Nephron (organoid): ENCODE data around the gene PRICKLE2.

Source experiments
- H3K27ac Mint-ChIP-seq, 3 experiments: 2 replicates each; pipeline ENCODE4 v1.8.0; 2020; ENCODE audit warnings: mixed read lengths in 3 of 3, mild to moderate bottlenecking in 2 of 3, moderate library complexity in 1 of 3
- H3K27me3 Mint-ChIP-seq: 2 replicates; pipeline ENCODE4 v1.8.0; 2021; ENCODE audit warnings: low read depth, mild to moderate bottlenecking, moderate library complexity, mixed read lengths
- H3K36me3 Mint-ChIP-seq: 2 replicates; pipeline ENCODE4 v1.8.0; 2020; ENCODE audit warnings: low read depth, mixed read lengths
- H3K4me1 Mint-ChIP-seq: 2 replicates; pipeline ENCODE4 v1.8.0; 2020; ENCODE audit warnings: mixed read lengths
- H3K4me3 Mint-ChIP-seq, 3 experiments: 2 replicates each; pipeline ENCODE4 v1.8.0; 2020; ENCODE audit warnings: mild to moderate bottlenecking in 3 of 3, mixed read lengths in 3 of 3, moderate library complexity in 2 of 3
- H3K9me3 Mint-ChIP-seq: 2 replicates; pipeline ENCODE4 v1.8.0; 2020; ENCODE audit warnings: mixed read lengths
- TF ChIP-seq, protein P1 (sequence below), 3 experiments: fragments of 200-600 bp; sonication (generic); IDR thresholded peaks; one replicate each; pipeline ENCODE4 v1.5.0; 2021; ENCODE audit warnings: antibody characterized with exemption in 3 of 3; ENCODE audit not compliant: unreplicated experiment in 3 of 3

The PRICKLE2 gene

DNA sequence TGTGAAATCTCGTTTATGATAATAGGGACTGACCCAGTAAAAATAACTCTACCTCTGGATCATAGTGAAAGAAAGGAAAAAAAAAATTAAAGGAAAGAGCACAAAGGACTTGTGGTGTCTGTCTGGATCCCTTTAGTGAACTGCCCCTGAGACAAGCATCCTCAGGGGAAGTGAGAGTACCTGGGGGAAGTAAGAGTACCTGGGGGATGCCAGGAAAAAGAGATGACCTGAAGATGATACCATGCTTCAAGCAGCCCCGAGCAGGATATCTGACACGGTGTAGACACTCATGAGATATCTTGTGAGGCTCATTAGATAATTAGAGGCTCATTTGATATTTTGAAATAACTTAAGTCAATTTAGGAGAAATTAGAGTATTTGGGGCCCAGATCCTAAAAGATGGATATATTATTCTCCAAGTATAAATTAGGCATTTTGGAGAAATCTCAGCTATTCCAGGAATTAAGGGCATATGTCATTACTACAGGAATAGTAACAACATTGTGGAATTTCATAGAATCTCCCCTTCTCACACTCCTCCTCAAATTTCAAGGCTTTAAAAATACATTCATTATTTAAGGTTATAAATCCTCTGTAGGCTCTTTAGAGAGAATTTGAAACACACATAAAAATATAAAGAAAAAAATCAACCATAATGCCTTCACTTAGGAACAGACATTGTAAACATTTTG lies 165.6 kb downstream of the PRICKLE2 start:
- H3K9me3 Mint-ChIP-seq, result no peaks in the 10 kb centered on the region
- no peaks in the 10 kb centered on the region for H3K36me3 Mint-ChIP-seq
- peaks cover 36% of the 10 kb centered on the region for H3K4me1 Mint-ChIP-seq
- H3K27ac Mint-ChIP-seq, result peak overlapping the region; percentile 26 to 38 (median 38)
- no peaks in the 10 kb centered on the region for H3K27me3 Mint-ChIP-seq
- H3K4me3 Mint-ChIP-seq, result no peak overlapping the region
- TF ChIP-seq, protein P1, sequence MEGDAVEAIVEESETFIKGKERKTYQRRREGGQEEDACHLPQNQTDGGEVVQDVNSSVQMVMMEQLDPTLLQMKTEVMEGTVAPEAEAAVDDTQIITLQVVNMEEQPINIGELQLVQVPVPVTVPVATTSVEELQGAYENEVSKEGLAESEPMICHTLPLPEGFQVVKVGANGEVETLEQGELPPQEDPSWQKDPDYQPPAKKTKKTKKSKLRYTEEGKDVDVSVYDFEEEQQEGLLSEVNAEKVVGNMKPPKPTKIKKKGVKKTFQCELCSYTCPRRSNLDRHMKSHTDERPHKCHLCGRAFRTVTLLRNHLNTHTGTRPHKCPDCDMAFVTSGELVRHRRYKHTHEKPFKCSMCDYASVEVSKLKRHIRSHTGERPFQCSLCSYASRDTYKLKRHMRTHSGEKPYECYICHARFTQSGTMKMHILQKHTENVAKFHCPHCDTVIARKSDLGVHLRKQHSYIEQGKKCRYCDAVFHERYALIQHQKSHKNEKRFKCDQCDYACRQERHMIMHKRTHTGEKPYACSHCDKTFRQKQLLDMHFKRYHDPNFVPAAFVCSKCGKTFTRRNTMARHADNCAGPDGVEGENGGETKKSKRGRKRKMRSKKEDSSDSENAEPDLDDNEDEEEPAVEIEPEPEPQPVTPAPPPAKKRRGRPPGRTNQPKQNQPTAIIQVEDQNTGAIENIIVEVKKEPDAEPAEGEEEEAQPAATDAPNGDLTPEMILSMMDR (IDR thresholded peaks at IDR 0.05; ENCODE audit: unreplicated experiment in 3 of 3), result no peak

DNA sequence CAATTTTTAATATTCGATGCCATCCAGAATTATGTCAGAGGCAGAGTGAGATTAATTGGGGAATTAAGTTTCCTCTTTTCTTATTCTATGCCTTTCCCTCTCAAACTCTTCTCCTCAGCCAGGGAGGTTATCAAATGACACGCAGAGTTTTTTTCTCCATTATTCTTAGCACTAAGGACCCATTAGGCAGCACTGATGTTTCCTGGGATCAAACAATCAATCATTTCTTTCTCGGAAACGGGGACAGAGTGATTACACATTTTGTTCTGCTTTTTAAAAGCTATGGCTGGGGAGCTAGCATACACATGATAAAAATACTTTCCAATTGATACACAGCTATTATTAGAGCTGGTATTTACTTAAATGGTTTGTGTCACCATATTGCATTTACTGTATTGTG lies 166.7 kb downstream of the PRICKLE2 start:
- peak overlapping the region in 1 of 3 experiments; percentile 24 for H3K4me3 Mint-ChIP-seq
- H3K36me3 Mint-ChIP-seq, result no peaks in the 10 kb centered on the region
- TF ChIP-seq, protein P1 (IDR thresholded peaks at IDR 0.05; ENCODE audit: unreplicated experiment in 3 of 3), result no peak
- H3K27me3 Mint-ChIP-seq, result no peaks in the 10 kb centered on the region
- H3K27ac Mint-ChIP-seq, result peak overlapping the region in 2 of 3 experiments; percentile 17 to 26
- H3K9me3 Mint-ChIP-seq, result no peaks in the 10 kb centered on the region
- peaks cover 39% of the 10 kb centered on the region for H3K4me1 Mint-ChIP-seq

DNA sequence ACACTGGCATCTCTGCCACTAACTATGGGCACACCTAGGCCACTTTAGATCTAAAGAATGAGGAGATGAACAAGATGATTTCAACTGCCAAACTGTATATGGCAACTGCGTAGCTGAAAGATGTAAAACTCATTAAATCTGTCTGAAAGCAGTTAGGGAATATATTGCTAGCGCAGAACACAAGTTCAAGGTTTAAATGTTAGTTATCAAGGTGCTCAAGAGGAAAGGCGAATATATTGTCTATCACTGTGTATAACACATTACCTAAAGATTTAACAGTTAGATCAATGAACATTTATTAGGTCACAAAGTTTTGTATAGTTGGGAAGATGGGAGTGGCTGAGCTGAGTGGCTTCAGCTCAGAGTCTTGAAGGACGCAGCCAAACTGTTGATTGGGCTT lies 168.0 kb downstream of the PRICKLE2 start:
- Mint-ChIP-seq H3K4me3 (no peak overlapping the region), H3K27ac (no peak overlapping the region), H3K27me3 (no peaks in the 10 kb centered on the region)

DNA sequence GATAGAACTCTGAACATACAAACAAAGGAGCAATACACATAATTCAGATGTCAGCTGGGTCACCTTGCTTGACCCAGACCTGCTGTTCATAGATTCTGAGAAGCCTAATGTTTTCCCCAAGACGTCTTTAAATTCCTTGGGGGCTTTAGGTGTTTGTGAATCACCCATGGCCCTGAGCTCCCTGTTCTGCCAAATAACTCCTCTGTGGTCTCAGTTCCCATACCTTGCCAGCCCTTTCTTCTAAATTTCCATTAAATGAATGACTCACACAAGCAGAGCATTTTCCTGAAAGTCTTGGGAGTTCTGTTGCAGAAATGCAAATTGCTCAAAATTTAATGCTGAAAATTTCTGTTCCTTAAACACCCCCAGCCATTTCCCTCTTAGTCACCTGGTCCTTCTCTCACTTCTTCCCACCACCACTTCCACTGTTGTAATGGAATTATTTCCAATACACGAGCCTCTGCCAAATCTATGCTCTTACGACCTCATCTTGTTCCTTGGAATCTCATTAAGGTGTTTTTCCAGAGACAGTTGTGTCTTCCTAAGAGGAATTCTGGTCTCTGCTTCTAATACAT lies 168.6 kb downstream of the PRICKLE2 start:
- no peaks in the 10 kb centered on the region for H3K9me3 Mint-ChIP-seq
- no peak overlapping the region for H3K4me3 Mint-ChIP-seq
- H3K36me3 Mint-ChIP-seq, result no peaks in the 10 kb centered on the region
- no peak overlapping the region for H3K27ac Mint-ChIP-seq
- TF ChIP-seq, protein P1 (IDR thresholded peaks at IDR 0.05; ENCODE audit: unreplicated experiment in 3 of 3), result no peak
- no peaks in the 10 kb centered on the region for H3K27me3 Mint-ChIP-seq
- peaks cover 32% of the 10 kb centered on the region for H3K4me1 Mint-ChIP-seq

More for the DNA sequence above, 168.0 kb downstream of the PRICKLE2 start:
- Mint-ChIP-seq H3K4me1 (peaks cover 32% of the 10 kb centered on the region), H3K36me3 (no peaks in the 10 kb centered on the region), H3K9me3 (no peaks in the 10 kb centered on the region)
- TF ChIP-seq, protein P1 (IDR thresholded peaks at IDR 0.05; ENCODE audit: unreplicated experiment in 3 of 3), result no peak

DNA sequence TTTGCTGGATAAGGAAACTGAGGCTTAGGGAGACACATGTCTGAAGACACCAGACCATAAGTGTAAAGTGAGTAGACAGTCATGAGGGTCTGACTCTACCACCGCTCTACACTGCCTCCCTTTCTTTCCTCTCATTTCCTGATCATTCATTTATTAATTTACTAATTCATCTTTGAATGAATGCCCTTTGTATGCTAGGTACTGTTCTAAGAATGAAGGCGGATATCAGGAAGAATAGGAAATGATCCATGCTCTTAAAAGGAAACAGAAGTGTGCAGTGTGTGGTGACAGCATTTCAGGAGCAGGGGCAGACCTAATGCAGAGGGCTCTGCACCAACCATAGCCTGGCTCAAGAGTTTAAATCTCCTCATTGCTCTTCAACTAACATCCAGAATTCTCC lies 170.2 kb downstream of the PRICKLE2 start:
- Mint-ChIP-seq H3K4me1 (peaks cover 38% of the 10 kb centered on the region), H3K36me3 (no peaks in the 10 kb centered on the region), H3K27ac (no peak overlapping the region), H3K4me3 (no peak overlapping the region), H3K27me3 (no peaks in the 10 kb centered on the region), H3K9me3 (no peaks in the 10 kb centered on the region)
- TF ChIP-seq, protein P1 (IDR thresholded peaks at IDR 0.05; ENCODE audit: unreplicated experiment in 3 of 3), result no peak

DNA sequence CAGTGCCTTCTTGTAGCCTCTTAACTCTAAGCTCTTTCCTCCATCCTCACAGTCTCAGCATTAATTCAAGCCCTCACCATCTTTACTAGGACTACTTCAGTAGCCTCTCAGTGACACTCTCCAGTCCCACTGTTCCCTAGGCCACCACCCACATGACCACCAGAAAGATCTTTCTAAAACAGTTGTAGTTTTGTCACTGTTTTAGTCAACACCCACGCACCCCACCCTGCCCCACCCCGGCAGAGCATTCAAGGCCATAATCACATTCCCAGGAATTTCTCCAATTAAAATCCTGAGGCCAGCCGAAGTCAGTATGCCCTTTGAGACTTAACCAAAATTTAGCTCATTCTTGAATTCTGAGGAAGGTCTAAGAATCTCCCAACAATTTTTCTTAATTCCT lies 170.8 kb downstream of the PRICKLE2 start:
- H3K4me3 Mint-ChIP-seq, result no peak overlapping the region
- H3K4me1 Mint-ChIP-seq, result peaks cover 32% of the 10 kb centered on the region
- TF ChIP-seq, protein P1 (IDR thresholded peaks at IDR 0.05; ENCODE audit: unreplicated experiment in 3 of 3), result no peak
- H3K36me3 Mint-ChIP-seq, result no peaks in the 10 kb centered on the region
- H3K27me3 Mint-ChIP-seq, result peaks cover under 1% of the 10 kb centered on the region
- no peak overlapping the region for H3K27ac Mint-ChIP-seq
- no peaks in the 10 kb centered on the region for H3K9me3 Mint-ChIP-seq
